HCT116 (cell line): ENCODE measurements around the gene TMEM258. TPM values are rescaled to one million over a fixed set of nuclear protein-coding genes. Genes with fewer than 3 reads are reported as not detected.

Experiments
- ATAC-seq: fragments of 200-7000 bp; cut with Tn5 transposase; 2 replicates; pipeline ENCODE4 v1.9.1; 2020; ENCODE audit warnings: mild to moderate bottlenecking, moderate library complexity
- BruUV-seq: library from RNA; stranded (reverse); fragments of 400-500 nt; replicated peaks from 2 replicates; lab custom pipeline; 2021; lab: Mats Ljungman, UMichigan
- CTCF ChIA-PET: fragments of 300-600 bp; sonication (Branson Sonifier 250); formaldehyde crosslinking; loops from one replicate; lab custom pipeline; 2021; ENCODE audit warnings: antibody characterized with exemption; lab: Charles Lee
- POLR2A ChIA-PET: fragments of 300-600, 350-600 bp; sonication (Branson Sonifier 250); formaldehyde crosslinking; loops from one replicate; lab custom pipeline; 2021; ENCODE audit warnings: antibody characterized with exemption; lab: Charles Lee
- RAD21 ChIA-PET, 2 experiments: fragments of 300-600 bp; sonication (Branson Sonifier 250); formaldehyde crosslinking; loops; one replicate each; lab custom pipeline; 2023; ENCODE audit warnings: low total read pairs in 2 of 2; ENCODE audit not compliant: uncharacterized antibody in 2 of 2, unreplicated experiment in 2 of 2, low non-redundant PET in 1 of 2; lab: Charles Lee
- DNase-seq: peaks from one replicate; pipeline ENCODE4 v3.0.0-alpha.2; 2010; ENCODE audit warnings: low read depth, low spot score
- H2AFZ ChIP-seq: fragments of 200-600 bp; shearing (Covaris generic), sonication (generic); 2 replicates; pipeline ENCODE4 v1.6.1; 2017; ENCODE audit warnings: low read depth, mixed run types, mixed read lengths, antibody characterized with exemption, low read length; ENCODE audit not compliant: poor library complexity, severe bottlenecking
- H3K27ac ChIP-seq: 2 replicates; pipeline ENCODE4 v1.5.1; 2012; ENCODE audit warnings: low read depth, low read length
- H3K27me3 ChIP-seq: fragments of 200-600 bp; sonication (generic); 2 replicates; pipeline ENCODE4 v1.6.1; 2016; ENCODE audit warnings: mixed run types, low read length, mixed read lengths; ENCODE audit not compliant: insufficient read depth
- H3K36me3 ChIP-seq, 2 experiments: fragments of 200-500 bp in 1 of 2; fragments of 200-600 bp in 1 of 2; sonication (Bioruptor generic) in 1 of 2; sonication (generic) in 1 of 2; 2 replicates each; pipeline versions ENCODE4 v1.5.1 to v1.6.1; 2014 to 2016; ENCODE audit warnings: low read length in 2 of 2, inconsistent platforms in 1 of 2, mixed read lengths in 1 of 2, mixed run types in 1 of 2; ENCODE audit not compliant: insufficient read depth in 2 of 2, control insufficient read depth in 1 of 2
- H3K4me1 ChIP-seq, 2 experiments: fragments of 200-600 bp in 1 of 2; sonication (generic) in 1 of 2; 2 replicates each; pipeline versions ENCODE4 v1.5.1 to v1.6.1; 2012 to 2017; ENCODE audit warnings: low read length in 2 of 2, inconsistent platforms in 1 of 2, mild to moderate bottlenecking in 1 of 2, mixed read lengths in 1 of 2, mixed run types in 1 of 2, moderate library complexity in 1 of 2; ENCODE audit not compliant: insufficient read depth in 2 of 2, control insufficient read depth in 1 of 2
- H3K4me2 ChIP-seq: fragments of 200-600 bp; sonication (generic); 2 replicates; pipeline ENCODE4 v1.6.1; 2017; ENCODE audit warnings: mixed run types, low read length, mixed read lengths
- H3K4me3 ChIP-seq, 2 experiments: fragments of 200-600 bp in 1 of 2; sonication (generic) in 1 of 2; replicated peaks in 1 of 2; 2 replicates each; pipeline ENCODE4 v1.5.1; 2011 to 2016; ENCODE audit warnings: low read length in 2 of 2, control low read depth in 1 of 2, low read depth in 1 of 2, mild to moderate bottlenecking in 1 of 2, mixed read lengths in 1 of 2, mixed run types in 1 of 2
- H3K79me2 ChIP-seq: fragments of 200-600 bp; sonication (generic); 2 replicates; pipeline ENCODE4 v1.6.1; 2017; ENCODE audit warnings: mild to moderate bottlenecking, mixed run types, low read length, moderate library complexity, mixed read lengths; ENCODE audit not compliant: insufficient read depth
- H3K9ac ChIP-seq: fragments of 200-600 bp; sonication (generic); 2 replicates; pipeline ENCODE4 v1.6.1; 2016; ENCODE audit warnings: low read length, mixed read lengths
- H3K9me2 ChIP-seq: fragments of 200-600 bp; sonication (generic), shearing (Covaris generic); 2 replicates; pipeline ENCODE4 v1.6.1; 2017; ENCODE audit warnings: mixed run types, mild to moderate bottlenecking, moderate library complexity; ENCODE audit not compliant: insufficient read depth
- H3K9me3 ChIP-seq, 2 experiments: fragments of 200-500 bp in 1 of 2; fragments of 200-600 bp in 1 of 2; sonication (Bioruptor generic) in 1 of 2; sonication (generic) in 1 of 2; 2 replicates each; pipeline ENCODE4 v1.6.1; 2014 to 2017; ENCODE audit warnings: low read length in 2 of 2, mixed read lengths in 2 of 2, inconsistent platforms in 1 of 2, low read depth in 1 of 2, mild to moderate bottlenecking in 1 of 2, mixed run types in 1 of 2, moderate library complexity in 1 of 2; ENCODE audit not compliant: control insufficient read depth in 1 of 2, insufficient read depth in 1 of 2
- H4K20me1 ChIP-seq: fragments of 200-600 bp; sonication (generic), shearing (Covaris generic); 2 replicates; pipeline ENCODE4 v1.6.1; 2017; ENCODE audit warnings: mixed run types, mild to moderate bottlenecking, moderate library complexity; ENCODE audit not compliant: insufficient read depth
- CBX3 ChIP-seq: IDR thresholded peaks from 2 replicates; pipeline ENCODE4 v1.6.1; 2012; ENCODE audit warnings: low read depth
- EGR1 ChIP-seq: IDR thresholded peaks from 2 replicates; pipeline ENCODE4 v1.6.1; 2012; ENCODE audit warnings: low read depth
- ELF1 ChIP-seq: IDR thresholded peaks from 2 replicates; pipeline ENCODE4 v1.6.1; 2012; ENCODE audit warnings: low read depth, borderline replicate concordance
- POLR2A ChIP-seq: IDR thresholded peaks from 2 replicates; pipeline ENCODE4 v1.7.0; 2011; ENCODE audit warnings: borderline replicate concordance; ENCODE audit not compliant: insufficient read depth, insufficient read length; ENCODE audit errors: extremely low read depth
- POLR2AphosphoS5 ChIP-seq: IDR thresholded peaks from 2 replicates; pipeline ENCODE4 v1.6.1; 2011; ENCODE audit warnings: mild to moderate bottlenecking, low read depth, low read length, moderate library complexity
- SP1 ChIP-seq: IDR thresholded peaks from 2 replicates; pipeline ENCODE4 v1.6.1; 2012; ENCODE audit warnings: low read depth
- SRF ChIP-seq: IDR thresholded peaks from 2 replicates; pipeline ENCODE4 v1.6.1; 2012; ENCODE audit warnings: low read depth
- TCF7L2 ChIP-seq: IDR thresholded peaks from 2 replicates; pipeline ENCODE4 v1.7.0; 2011; ENCODE audit warnings: borderline replicate concordance, inconsistent platforms; ENCODE audit not compliant: insufficient read depth, insufficient read length; ENCODE audit errors: extremely low read depth
- YY1 ChIP-seq: IDR thresholded peaks from 2 replicates; pipeline ENCODE4 v1.6.1; 2011; ENCODE audit warnings: low read length, low read depth, moderate library complexity, mild to moderate bottlenecking; ENCODE audit not compliant: insufficient replicate concordance; ENCODE audit errors: extremely low read depth
- ZNF274 ChIP-seq: fragments of 200-500 bp; sonication (Bioruptor generic); IDR thresholded peaks from 2 replicates; pipeline ENCODE4 v1.6.1; 2014; ENCODE audit warnings: mild to moderate bottlenecking, low read depth, low read length, inconsistent platforms
- intact Hi-C: fragments of 100-400 bp; cut with micrococcal nuclease; formaldehyde crosslinking; loops from 2 replicates; pipeline ENCODE4 v1.10.0; 2022
- total RNA-seq: library from RNA; stranded (reverse); gene quantifications from one replicate; pipeline ENCODE4 v1.2.1, GENCODE V29; 2021; ENCODE audit not compliant: unreplicated experiment
- TF ChIP-seq, protein P1 (sequence below): IDR thresholded peaks from 2 replicates; pipeline ENCODE4 v1.6.1; 2012; ENCODE audit warnings: low read depth
- TF ChIP-seq, protein P2 (sequence below): IDR thresholded peaks from 2 replicates; pipeline ENCODE4 v1.6.1; 2012
- TF ChIP-seq, protein P3 (sequence below): IDR thresholded peaks from 2 replicates; pipeline ENCODE4 v1.6.1; 2011; ENCODE audit warnings: mild to moderate bottlenecking, low read length, moderate library complexity; ENCODE audit not compliant: insufficient replicate concordance; ENCODE audit errors: extremely low read depth
- TF ChIP-seq, protein P4 (sequence below), 3 experiments: fragments of 200-600 bp in 1 of 3; sonication (generic) in 1 of 3; IDR thresholded peaks in 2 of 3; conservative IDR thresholded peaks in 1 of 3; 2 replicates each; pipeline ENCODE4 v1.5.1; 2012 to 2017; ENCODE audit warnings: low read depth in 2 of 3, low read length in 2 of 3, antibody characterized with exemption in 1 of 3, borderline replicate concordance in 1 of 3, control low read depth in 1 of 3, mild to moderate bottlenecking in 1 of 3, mixed read lengths in 1 of 3, mixed run types in 1 of 3, moderate library complexity in 1 of 3; ENCODE audit not compliant: insufficient read depth in 1 of 3
- TF ChIP-seq, protein P5 (sequence below): IDR thresholded peaks from 2 replicates; pipeline ENCODE4 v1.6.1; 2012

The TMEM258 gene
- total RNA-seq, 1 experiment from 2014 or later, result 160 TPM

DNA sequence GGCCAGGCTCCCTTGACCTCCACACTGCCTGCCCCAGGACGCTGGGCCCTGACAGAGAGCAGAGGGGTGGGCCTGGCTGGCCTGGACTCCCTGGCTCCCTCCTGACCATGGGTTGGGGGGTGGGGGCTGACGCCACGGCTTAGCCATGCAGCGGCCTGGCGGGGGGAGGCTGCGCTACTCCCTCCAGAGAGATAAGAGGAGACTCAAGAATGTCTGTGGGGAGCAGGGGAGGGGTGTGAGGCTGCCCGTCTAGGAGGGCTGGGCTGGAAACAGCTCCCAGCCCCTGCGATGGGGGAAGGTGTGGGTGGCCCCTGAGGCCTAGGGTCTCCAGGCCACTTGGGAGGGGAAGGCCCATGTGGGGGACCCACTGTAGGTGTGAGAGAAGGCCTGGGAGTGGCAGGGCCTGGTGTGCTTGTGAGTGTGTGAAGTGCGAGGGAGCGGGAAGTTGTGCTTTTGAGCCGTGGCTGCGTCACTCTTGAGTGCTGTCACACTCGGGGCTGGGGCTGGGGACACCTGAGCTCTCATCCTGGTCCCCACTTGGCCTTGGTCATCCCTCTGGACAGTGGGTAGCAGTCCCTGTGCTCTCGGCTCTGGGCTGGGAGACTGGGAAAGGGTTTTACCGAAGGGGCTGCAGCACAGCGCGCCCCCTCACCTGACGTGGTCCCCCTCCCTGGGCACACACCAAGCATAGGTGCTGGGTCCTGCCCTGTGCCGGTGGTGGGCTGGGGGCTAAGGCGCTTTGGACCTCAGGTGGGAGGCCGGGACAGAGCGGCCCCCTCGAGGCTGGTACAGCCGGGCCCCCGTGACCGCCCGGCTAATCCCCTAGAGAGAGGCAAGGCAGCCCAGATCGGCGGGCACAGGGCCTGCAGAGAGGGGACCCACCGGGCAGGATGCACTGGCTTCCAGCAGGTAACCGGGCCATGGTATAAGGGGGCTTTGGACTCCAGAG is 37.6 kb downstream of the TMEM258 start:
- intact Hi-C loops, result no loop called here
- Histone ChIP-seq H3K36me3 (no peaks in the 10 kb centered on the region), H3K4me1 (peaks cover 32 to 78% of the 10 kb centered on the region in 2 experiments), H3K9me3 (no peaks in the 10 kb centered on the region), H4K20me1 (no peaks in the 10 kb centered on the region), H3K79me2 (peaks cover 61% of the 10 kb centered on the region; the same call in 1 of the 2 replicates), H3K27me3 (no peaks in the 10 kb centered on the region), H2AFZ (no peak overlapping the region), H3K9ac (peak overlapping the region; percentile 60; the same call in 1 of the 2 replicates), H3K9me2 (no peaks in the 10 kb centered on the region), H3K27ac (peak overlapping the region; percentile 84), H3K4me3 (no peak overlapping the region; a peak in 1 of 4 replicates), H3K4me2 (peak overlapping the region; percentile 99)
- BruUV-seq, result no TSS peak
- RAD21 ChIA-PET, result no interaction called here
- no peak for ATAC-seq
- DNase-seq, result no peak
- TF ChIP-seq POLR2A (no peak), TCF7L2 (no peak), ZNF274 (no peak), SP1 (no peak), EGR1 (no peak), POLR2AphosphoS5 (no peak), CBX3 (no peak), SRF (no peak), ELF1 (no peak), YY1 (no peak)
- TF ChIP-seq, protein P1, sequence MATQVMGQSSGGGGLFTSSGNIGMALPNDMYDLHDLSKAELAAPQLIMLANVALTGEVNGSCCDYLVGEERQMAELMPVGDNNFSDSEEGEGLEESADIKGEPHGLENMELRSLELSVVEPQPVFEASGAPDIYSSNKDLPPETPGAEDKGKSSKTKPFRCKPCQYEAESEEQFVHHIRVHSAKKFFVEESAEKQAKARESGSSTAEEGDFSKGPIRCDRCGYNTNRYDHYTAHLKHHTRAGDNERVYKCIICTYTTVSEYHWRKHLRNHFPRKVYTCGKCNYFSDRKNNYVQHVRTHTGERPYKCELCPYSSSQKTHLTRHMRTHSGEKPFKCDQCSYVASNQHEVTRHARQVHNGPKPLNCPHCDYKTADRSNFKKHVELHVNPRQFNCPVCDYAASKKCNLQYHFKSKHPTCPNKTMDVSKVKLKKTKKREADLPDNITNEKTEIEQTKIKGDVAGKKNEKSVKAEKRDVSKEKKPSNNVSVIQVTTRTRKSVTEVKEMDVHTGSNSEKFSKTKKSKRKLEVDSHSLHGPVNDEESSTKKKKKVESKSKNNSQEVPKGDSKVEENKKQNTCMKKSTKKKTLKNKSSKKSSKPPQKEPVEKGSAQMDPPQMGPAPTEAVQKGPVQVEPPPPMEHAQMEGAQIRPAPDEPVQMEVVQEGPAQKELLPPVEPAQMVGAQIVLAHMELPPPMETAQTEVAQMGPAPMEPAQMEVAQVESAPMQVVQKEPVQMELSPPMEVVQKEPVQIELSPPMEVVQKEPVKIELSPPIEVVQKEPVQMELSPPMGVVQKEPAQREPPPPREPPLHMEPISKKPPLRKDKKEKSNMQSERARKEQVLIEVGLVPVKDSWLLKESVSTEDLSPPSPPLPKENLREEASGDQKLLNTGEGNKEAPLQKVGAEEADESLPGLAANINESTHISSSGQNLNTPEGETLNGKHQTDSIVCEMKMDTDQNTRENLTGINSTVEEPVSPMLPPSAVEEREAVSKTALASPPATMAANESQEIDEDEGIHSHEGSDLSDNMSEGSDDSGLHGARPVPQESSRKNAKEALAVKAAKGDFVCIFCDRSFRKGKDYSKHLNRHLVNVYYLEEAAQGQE, result no peak
- TF ChIP-seq, protein P2, sequence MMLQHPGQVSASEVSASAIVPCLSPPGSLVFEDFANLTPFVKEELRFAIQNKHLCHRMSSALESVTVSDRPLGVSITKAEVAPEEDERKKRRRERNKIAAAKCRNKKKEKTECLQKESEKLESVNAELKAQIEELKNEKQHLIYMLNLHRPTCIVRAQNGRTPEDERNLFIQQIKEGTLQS, result no peak
- TF ChIP-seq, protein P3, sequence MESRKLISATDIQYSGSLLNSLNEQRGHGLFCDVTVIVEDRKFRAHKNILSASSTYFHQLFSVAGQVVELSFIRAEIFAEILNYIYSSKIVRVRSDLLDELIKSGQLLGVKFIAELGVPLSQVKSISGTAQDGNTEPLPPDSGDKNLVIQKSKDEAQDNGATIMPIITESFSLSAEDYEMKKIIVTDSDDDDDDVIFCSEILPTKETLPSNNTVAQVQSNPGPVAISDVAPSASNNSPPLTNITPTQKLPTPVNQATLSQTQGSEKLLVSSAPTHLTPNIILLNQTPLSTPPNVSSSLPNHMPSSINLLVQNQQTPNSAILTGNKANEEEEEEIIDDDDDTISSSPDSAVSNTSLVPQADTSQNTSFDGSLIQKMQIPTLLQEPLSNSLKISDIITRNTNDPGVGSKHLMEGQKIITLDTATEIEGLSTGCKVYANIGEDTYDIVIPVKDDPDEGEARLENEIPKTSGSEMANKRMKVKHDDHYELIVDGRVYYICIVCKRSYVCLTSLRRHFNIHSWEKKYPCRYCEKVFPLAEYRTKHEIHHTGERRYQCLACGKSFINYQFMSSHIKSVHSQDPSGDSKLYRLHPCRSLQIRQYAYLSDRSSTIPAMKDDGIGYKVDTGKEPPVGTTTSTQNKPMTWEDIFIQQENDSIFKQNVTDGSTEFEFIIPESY, result no peak
- TF ChIP-seq, protein P4, sequence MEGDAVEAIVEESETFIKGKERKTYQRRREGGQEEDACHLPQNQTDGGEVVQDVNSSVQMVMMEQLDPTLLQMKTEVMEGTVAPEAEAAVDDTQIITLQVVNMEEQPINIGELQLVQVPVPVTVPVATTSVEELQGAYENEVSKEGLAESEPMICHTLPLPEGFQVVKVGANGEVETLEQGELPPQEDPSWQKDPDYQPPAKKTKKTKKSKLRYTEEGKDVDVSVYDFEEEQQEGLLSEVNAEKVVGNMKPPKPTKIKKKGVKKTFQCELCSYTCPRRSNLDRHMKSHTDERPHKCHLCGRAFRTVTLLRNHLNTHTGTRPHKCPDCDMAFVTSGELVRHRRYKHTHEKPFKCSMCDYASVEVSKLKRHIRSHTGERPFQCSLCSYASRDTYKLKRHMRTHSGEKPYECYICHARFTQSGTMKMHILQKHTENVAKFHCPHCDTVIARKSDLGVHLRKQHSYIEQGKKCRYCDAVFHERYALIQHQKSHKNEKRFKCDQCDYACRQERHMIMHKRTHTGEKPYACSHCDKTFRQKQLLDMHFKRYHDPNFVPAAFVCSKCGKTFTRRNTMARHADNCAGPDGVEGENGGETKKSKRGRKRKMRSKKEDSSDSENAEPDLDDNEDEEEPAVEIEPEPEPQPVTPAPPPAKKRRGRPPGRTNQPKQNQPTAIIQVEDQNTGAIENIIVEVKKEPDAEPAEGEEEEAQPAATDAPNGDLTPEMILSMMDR (IDR thresholded peaks at IDR 0.05 in 2 of 3, conservative IDR thresholded peaks at IDR 0.05 in 1 of 3; ENCODE audit: borderline replicate concordance in 1 of 3, insufficient read depth in 1 of 3, low read depth in 2 of 3, low read length in 2 of 3), result no peak
- TF ChIP-seq, protein P5, sequence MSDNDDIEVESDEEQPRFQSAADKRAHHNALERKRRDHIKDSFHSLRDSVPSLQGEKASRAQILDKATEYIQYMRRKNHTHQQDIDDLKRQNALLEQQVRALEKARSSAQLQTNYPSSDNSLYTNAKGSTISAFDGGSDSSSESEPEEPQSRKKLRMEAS, result no peak
- POLR2A ChIA-PET, result no interaction called here
- CTCF ChIA-PET, result no interaction called here
